ENCODE results near the gene KCNQ5. TPM values are rescaled to one million over a fixed set of nuclear protein-coding genes. Genes with fewer than 3 reads are reported as not detected.

The KCNQ5 gene
- total and polyA plus RNA-seq, 11 donors, result 0.06 to 0.18 TPM; not detected in 9

DNA sequence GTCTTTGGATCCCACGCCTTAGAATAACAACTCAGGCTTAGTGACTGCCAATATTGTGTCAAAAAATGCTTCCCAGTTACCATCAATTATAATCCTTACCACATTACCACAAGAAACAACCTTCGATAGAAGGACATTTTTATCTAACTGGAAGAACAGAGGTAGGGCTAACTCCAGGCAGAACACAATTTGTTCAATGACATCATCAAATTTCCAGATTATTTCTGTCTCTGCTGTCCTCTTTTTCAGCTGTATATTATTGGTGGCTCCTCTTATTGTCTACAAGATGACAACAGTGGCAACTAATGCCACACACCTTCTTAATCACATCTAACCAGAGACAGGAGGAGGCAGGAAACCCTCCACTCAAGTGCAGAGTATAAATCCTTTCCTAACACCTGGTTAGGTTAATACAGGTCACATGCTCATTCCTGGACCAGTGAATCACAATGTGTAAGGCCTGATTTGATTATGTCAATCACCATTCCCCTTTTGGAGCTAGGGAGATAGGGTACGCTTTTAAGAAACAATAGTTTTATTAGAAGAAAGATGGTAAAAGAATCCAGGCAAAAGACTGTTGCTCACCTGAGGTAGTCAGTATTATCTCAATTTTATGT, 585.5 kb downstream of the KCNQ5 start:
- intact Hi-C loops (cut with DNase I), result no loop called here
- no peak for DNase-seq
- H3K36me3 ChIP-seq, result no peaks in the 10 kb centered on the region
- no peaks in the 10 kb centered on the region for H3K4me1 ChIP-seq
- H3K27ac ChIP-seq, result no peak overlapping the region
- H3K4me3 ChIP-seq, result no peak overlapping the region
- TF ChIP-seq, protein P1, sequence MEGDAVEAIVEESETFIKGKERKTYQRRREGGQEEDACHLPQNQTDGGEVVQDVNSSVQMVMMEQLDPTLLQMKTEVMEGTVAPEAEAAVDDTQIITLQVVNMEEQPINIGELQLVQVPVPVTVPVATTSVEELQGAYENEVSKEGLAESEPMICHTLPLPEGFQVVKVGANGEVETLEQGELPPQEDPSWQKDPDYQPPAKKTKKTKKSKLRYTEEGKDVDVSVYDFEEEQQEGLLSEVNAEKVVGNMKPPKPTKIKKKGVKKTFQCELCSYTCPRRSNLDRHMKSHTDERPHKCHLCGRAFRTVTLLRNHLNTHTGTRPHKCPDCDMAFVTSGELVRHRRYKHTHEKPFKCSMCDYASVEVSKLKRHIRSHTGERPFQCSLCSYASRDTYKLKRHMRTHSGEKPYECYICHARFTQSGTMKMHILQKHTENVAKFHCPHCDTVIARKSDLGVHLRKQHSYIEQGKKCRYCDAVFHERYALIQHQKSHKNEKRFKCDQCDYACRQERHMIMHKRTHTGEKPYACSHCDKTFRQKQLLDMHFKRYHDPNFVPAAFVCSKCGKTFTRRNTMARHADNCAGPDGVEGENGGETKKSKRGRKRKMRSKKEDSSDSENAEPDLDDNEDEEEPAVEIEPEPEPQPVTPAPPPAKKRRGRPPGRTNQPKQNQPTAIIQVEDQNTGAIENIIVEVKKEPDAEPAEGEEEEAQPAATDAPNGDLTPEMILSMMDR (IDR thresholded peaks at IDR 0.05), result no peak
- no peak for TF ChIP-seq POLR2A (IDR thresholded peaks at IDR 0.05)
- ATAC-seq, result no peak
- H3K27me3 ChIP-seq, result no peaks in the 10 kb centered on the region
- WGBS, 4 donors, result 81 to 90% (median 85%) methylated on average over 3 of the region's 3 CpGs
- H3K9me3 ChIP-seq, result no peaks in the 10 kb centered on the region

DNA sequence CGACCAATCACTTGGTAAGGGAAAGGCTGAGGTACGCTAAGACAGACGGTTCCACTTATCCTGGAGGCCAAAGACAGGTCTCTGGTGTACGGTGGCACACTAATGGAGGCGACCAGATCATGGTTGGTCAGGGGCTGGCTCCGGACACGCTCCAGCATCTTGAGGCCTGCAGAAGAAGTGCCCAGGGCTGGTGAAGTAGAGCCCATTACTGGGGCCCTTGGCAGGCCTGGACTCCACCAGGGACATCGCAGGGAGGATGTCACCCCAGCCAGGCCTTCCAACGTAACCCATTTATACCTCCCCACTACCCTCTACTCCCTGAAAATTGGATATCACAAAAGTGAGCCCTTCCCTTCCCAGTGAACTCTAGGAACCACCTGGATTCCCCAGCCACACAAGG, 587.3 kb downstream of the KCNQ5 start:
- Histone ChIP-seq H3K9me3 (no peaks in the 10 kb centered on the region), H3K27ac (no peak overlapping the region), H3K27me3 (no peaks in the 10 kb centered on the region), H3K4me1 (no peaks in the 10 kb centered on the region), H3K4me3 (no peak overlapping the region), H3K36me3 (no peaks in the 10 kb centered on the region)
- ATAC-seq (no peak), DNase-seq (no peak)
- 69 to 94% (median 83%) methylated on average over 9 of the region's 9 CpGs for WGBS, 4 donors
- intact Hi-C loops (cut with DNase I), result no loop called here
- TF ChIP-seq POLR2A (IDR thresholded peaks at IDR 0.05), result no peak
- TF ChIP-seq, protein P1 (IDR thresholded peaks at IDR 0.05), result no peak

DNA sequence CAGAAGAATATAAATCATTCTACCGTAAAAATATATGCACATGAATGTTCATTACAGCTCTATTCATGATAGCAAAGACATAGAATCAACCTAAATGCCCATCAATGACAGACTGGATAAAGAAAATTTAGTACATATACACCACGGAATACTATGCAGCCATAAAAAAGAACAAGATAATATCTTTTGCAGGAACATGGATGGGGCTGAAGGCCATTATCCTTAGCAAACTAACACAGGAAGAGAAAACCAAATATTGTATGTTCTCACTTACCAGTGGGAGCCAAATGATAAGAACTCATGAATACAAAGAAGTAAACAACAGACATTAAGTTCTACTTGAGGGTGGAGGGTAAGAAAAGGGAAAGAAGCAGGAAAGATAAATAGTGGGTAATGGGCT, 595.0 kb downstream of the KCNQ5 start:
- DNase-seq, result no peak
- H3K27me3 ChIP-seq, result no peaks in the 10 kb centered on the region
- no peak overlapping the region for H3K4me3 ChIP-seq
- TF ChIP-seq, protein P1 (IDR thresholded peaks at IDR 0.05), result no peak
- no peak for TF ChIP-seq POLR2A (IDR thresholded peaks at IDR 0.05)
- intact Hi-C loops (cut with DNase I), result no loop called here
- peaks cover 0 to 5% (median 0%) of the 10 kb centered on the region in 12 donors for H3K9me3 ChIP-seq
- WGBS, 4 donors, result 92 to 99% (median 95%) methylated on average over 2 of the region's 2 CpGs
- H3K27ac ChIP-seq, result no peak overlapping the region
- H3K36me3 ChIP-seq, result no peaks in the 10 kb centered on the region
- no peaks in the 10 kb centered on the region for H3K4me1 ChIP-seq
- no peak for ATAC-seq

DNA sequence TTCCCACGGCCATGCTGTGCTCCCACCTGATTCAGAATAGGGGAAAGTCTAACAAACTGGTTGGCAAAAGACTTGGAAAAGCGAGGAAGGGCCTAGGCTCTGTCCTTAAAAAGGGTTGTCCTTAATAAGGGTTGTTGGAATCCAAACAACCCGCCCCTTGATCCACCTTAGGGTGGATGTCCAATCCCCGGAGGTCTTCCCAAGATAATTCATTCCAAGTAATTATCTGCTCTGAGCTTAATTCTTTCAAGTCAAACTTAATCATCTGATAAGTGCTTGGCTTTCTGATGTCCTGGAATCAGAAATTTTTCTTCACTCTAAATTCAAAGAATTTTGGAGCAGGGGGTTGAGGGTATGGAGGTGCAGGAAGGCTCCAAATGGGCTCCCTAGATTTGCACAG, 603.5 kb downstream of the KCNQ5 start, which contains the start of gene KHDC1L:
Gene KHDC1L, minus strand, starts transcription at position 101 of the 400 bp plus-strand sequence. Its CDS starts 88 bp downstream, at position 13.
- Histone ChIP-seq H3K36me3 (no peaks in the 10 kb centered on the region), H3K4me3 (no peak within 1 kb of the TSS), H3K4me1 (no peaks in the 10 kb centered on the region), H3K27me3 (no peaks in the 10 kb centered on the region), H3K9me3 (no peaks in the 10 kb centered on the region), H3K27ac (no peak within 1 kb of the TSS)
- TF ChIP-seq, protein P1 (IDR thresholded peaks at IDR 0.05), result no peak
- TF ChIP-seq POLR2A (IDR thresholded peaks at IDR 0.05), result no peak
- 81 to 91% (median 87%) methylated on average over 4 of the region's 4 CpGs for WGBS, 4 donors
- ATAC-seq, result no peak
- no peak for DNase-seq
- intact Hi-C loops (cut with DNase I), result no loop called here
